Neural cell (in vitro differentiated cells): ENCODE measurements around the gene PRDM15. TPM values are rescaled to one million over a fixed set of nuclear protein-coding genes. Genes with fewer than 3 reads are reported as not detected.

ENCODE experiments used
- H2AFZ ChIP-seq: fragments of 200-600, 300-800 bp; sonication (generic), shearing (Covaris generic); 2 replicates; pipeline ENCODE4 v1.6.0; 2014; ENCODE audit warnings: low read depth, mild to moderate bottlenecking, antibody characterized with exemption, low read length, moderate library complexity
- H3F3A ChIP-seq: fragments of 200-600 bp; shearing (Covaris generic); 2 replicates; pipeline ENCODE4 v1.6.1; 2016; ENCODE audit warnings: mild to moderate bottlenecking, moderate library complexity, mixed read lengths, antibody characterized with exemption, low read length; ENCODE audit not compliant: insufficient read depth, poor library complexity, severe bottlenecking
- H3K27ac ChIP-seq: fragments of 200-600, 300-800 bp; sonication (generic), shearing (Covaris generic); 2 replicates; pipeline ENCODE4 v1.5.1; 2014; ENCODE audit warnings: mild to moderate bottlenecking, low read length, moderate library complexity
- H3K27me3 ChIP-seq: fragments of 300-800, 200-600 bp; sonication (generic), shearing (Covaris generic); 2 replicates; pipeline ENCODE4 v1.6.0; 2014; ENCODE audit warnings: mild to moderate bottlenecking, low read depth, low read length, moderate library complexity; ENCODE audit not compliant: insufficient read depth
- H3K36me3 ChIP-seq: fragments of 300-800, 200-600 bp; sonication (generic), shearing (Covaris generic); 2 replicates; pipeline ENCODE4 v1.5.1; 2014; ENCODE audit warnings: mild to moderate bottlenecking, antibody characterized with exemption, low read length, moderate library complexity; ENCODE audit not compliant: insufficient read depth
- H3K4me2 ChIP-seq: fragments of 300-800, 200-600 bp; sonication (generic), shearing (Covaris generic); 2 replicates; pipeline ENCODE4 v1.6.0; 2014; ENCODE audit warnings: mild to moderate bottlenecking, low read length
- H3K4me3 ChIP-seq: fragments of 300-800, 200-600 bp; sonication (generic), shearing (Covaris generic); 2 replicates; pipeline ENCODE4 v1.5.1; 2014; ENCODE audit warnings: mild to moderate bottlenecking, low read length, moderate library complexity
- H3K79me2 ChIP-seq: fragments of 200-600 bp; shearing (Covaris generic); replicated peaks from 2 replicates; pipeline ENCODE4 v1.6.0; 2014; ENCODE audit warnings: mild to moderate bottlenecking, low read length, moderate library complexity; ENCODE audit not compliant: insufficient read depth
- H3K9ac ChIP-seq: fragments of 300-800, 200-600 bp; sonication (generic), shearing (Covaris generic); 2 replicates; pipeline ENCODE4 v1.6.1; 2016; ENCODE audit warnings: mild to moderate bottlenecking, low read length, mixed read lengths
- H3K9me2 ChIP-seq: fragments of 200-600 bp; shearing (Covaris generic); 2 replicates; pipeline ENCODE4 v1.6.1; 2016; ENCODE audit warnings: mild to moderate bottlenecking, low read length, mixed read lengths; ENCODE audit not compliant: insufficient read depth
- H3K9me3 ChIP-seq: fragments of 200-600, 300-800 bp; sonication (generic), shearing (Covaris generic); 2 replicates; pipeline ENCODE4 v1.6.1; 2016; ENCODE audit warnings: mild to moderate bottlenecking, mixed run types, low read length, moderate library complexity, mixed read lengths
- H4K20me1 ChIP-seq: fragments of 200-600 bp; shearing (Covaris generic); 2 replicates; pipeline ENCODE4 v1.6.1; 2016; ENCODE audit warnings: mild to moderate bottlenecking, mixed run types; ENCODE audit not compliant: insufficient read depth
- CTCF ChIP-seq: fragments of 450-650 bp; IDR thresholded peaks from 2 replicates; pipeline ENCODE4 v1.5.1; 2014; ENCODE audit warnings: antibody characterized with exemption, mild to moderate bottlenecking, moderate library complexity; ENCODE audit not compliant: poor library complexity, severe bottlenecking
- EP300 ChIP-seq: fragments of 450-650 bp; conservative IDR thresholded peaks from 2 replicates; pipeline ENCODE4 v1.6.1; 2014; ENCODE audit warnings: antibody characterized with exemption, mild to moderate bottlenecking, moderate library complexity; ENCODE audit not compliant: poor library complexity, severe bottlenecking
- EZH2 ChIP-seq: fragments of 200-600, 300-800 bp; shearing (Covaris generic), sonication (generic); IDR thresholded peaks from 2 replicates; pipeline ENCODE4 v1.6.1; 2014; ENCODE audit warnings: antibody characterized with exemption, low read length, borderline replicate concordance, mild to moderate bottlenecking; ENCODE audit not compliant: insufficient read depth, poor library complexity, severe bottlenecking
- MXI1 ChIP-seq: fragments of 450-650 bp; conservative IDR thresholded peaks from 2 replicates; pipeline ENCODE4 v1.6.1; 2014; ENCODE audit warnings: antibody characterized with exemption, mild to moderate bottlenecking; ENCODE audit not compliant: poor library complexity, severe bottlenecking
- POLR2AphosphoS5 ChIP-seq: IDR thresholded peaks from 2 replicates; pipeline ENCODE4 v1.6.1; 2012
- RAD21 ChIP-seq: fragments of 450-650 bp; conservative IDR thresholded peaks from 2 replicates; pipeline ENCODE4 v1.6.1; 2014; ENCODE audit warnings: antibody characterized with exemption, mild to moderate bottlenecking, moderate library complexity
- REST ChIP-seq: IDR thresholded peaks from 2 replicates; pipeline ENCODE4 v1.6.1; 2012; ENCODE audit warnings: borderline replicate concordance
- SMC3 ChIP-seq: fragments of 450-650 bp; conservative IDR thresholded peaks from 2 replicates; pipeline ENCODE4 v1.6.1; 2014; ENCODE audit warnings: antibody characterized with exemption, mild to moderate bottlenecking, moderate library complexity; ENCODE audit not compliant: poor library complexity
- TAF1 ChIP-seq: IDR thresholded peaks from 2 replicates; pipeline ENCODE4 v1.6.1; 2012; ENCODE audit warnings: low read depth
- polyA plus RNA-seq: library from polyadenylated mRNA; depleted of rRNA; stranded (reverse); fragments of >200 nt; gene quantifications from 2 replicates; pipeline ENCODE4 v1.2.3, GENCODE V29; 2014

PRDM15 gene
- polyA plus RNA-seq, 1 donor from 2014 or later = 4.1 TPM

- no peaks in the 10 kb centered on the region for H4K20me1 ChIP-seq
Measured at GRCh38 chr21:41868062-41868710, 11.0 kb downstream of the PRDM15 start.

GRCh38 chr21:41867313-41867712 lies 11.8 kb downstream of the PRDM15 start:
- Histone ChIP-seq H3K9ac (no peak overlapping the region), H2AFZ (no peak overlapping the region), H4K20me1 (no peaks in the 10 kb centered on the region), H3K4me2 (no peak overlapping the region), H3K79me2 (no peaks in the 10 kb centered on the region), H3K27me3 (no peaks in the 10 kb centered on the region), H3K4me3 (no peak overlapping the region), H3K36me3 (no peaks in the 10 kb centered on the region), H3K9me2 (no peaks in the 10 kb centered on the region), H3K9me3 (no peaks in the 10 kb centered on the region), H3F3A (no peaks in the 10 kb centered on the region), H3K27ac (no peak overlapping the region)
- TF ChIP-seq CTCF = no peak
- TF ChIP-seq POLR2AphosphoS5 = no peak
- no peak for TF ChIP-seq EP300
- no peak for TF ChIP-seq SMC3
- TF ChIP-seq TAF1 = no peak
- TF ChIP-seq REST = no peak

More at GRCh38 chr21:41868062-41868710, 11.0 kb downstream of the PRDM15 start:
- no peaks in the 10 kb centered on the region for H3K9me2 ChIP-seq
- TF ChIP-seq REST (no peak), SMC3 (no peak), CTCF (no peak), EZH2 (no peak), RAD21 (no peak), POLR2AphosphoS5 (no peak), EP300 (no peak), TAF1 (no peak), MXI1 (no peak)
- no peaks in the 10 kb centered on the region for H3K9me3 ChIP-seq
- no peak overlapping the region for H2AFZ ChIP-seq
- no peak overlapping the region for H3K4me2 ChIP-seq
- no peaks in the 10 kb centered on the region for H3F3A ChIP-seq
- H3K4me3 ChIP-seq = no peak overlapping the region
- H3K36me3 ChIP-seq = no peaks in the 10 kb centered on the region
- no peaks in the 10 kb centered on the region for H3K27me3 ChIP-seq
- H3K27ac ChIP-seq = no peak overlapping the region
- no peaks in the 10 kb centered on the region for H3K79me2 ChIP-seq
- no peak overlapping the region for H3K9ac ChIP-seq
